Nephron (organoid): Measurements from ENCODE around the gene GCK.

Source experiments
- H3K27ac Mint-ChIP-seq, 3 experiments: 2 replicates each; pipeline ENCODE4 v1.8.0; 2020; ENCODE audit warnings: mixed read lengths in 3 of 3, mild to moderate bottlenecking in 2 of 3, moderate library complexity in 1 of 3
- H3K27me3 Mint-ChIP-seq: 2 replicates; pipeline ENCODE4 v1.8.0; 2021; ENCODE audit warnings: low read depth, mild to moderate bottlenecking, moderate library complexity, mixed read lengths
- H3K36me3 Mint-ChIP-seq: 2 replicates; pipeline ENCODE4 v1.8.0; 2020; ENCODE audit warnings: low read depth, mixed read lengths
- H3K4me1 Mint-ChIP-seq: 2 replicates; pipeline ENCODE4 v1.8.0; 2020; ENCODE audit warnings: mixed read lengths
- H3K4me3 Mint-ChIP-seq, 3 experiments: 2 replicates each; pipeline ENCODE4 v1.8.0; 2020; ENCODE audit warnings: mild to moderate bottlenecking in 3 of 3, mixed read lengths in 3 of 3, moderate library complexity in 2 of 3
- H3K9me3 Mint-ChIP-seq: 2 replicates; pipeline ENCODE4 v1.8.0; 2020; ENCODE audit warnings: mixed read lengths
- TF ChIP-seq, protein P1 (sequence below), 3 experiments: fragments of 200-600 bp; sonication (generic); IDR thresholded peaks; one replicate each; pipeline ENCODE4 v1.5.0; 2021; ENCODE audit warnings: antibody characterized with exemption in 3 of 3; ENCODE audit not compliant: unreplicated experiment in 3 of 3

The GCK gene

GRCh38 chr7:44157116-44158080 lies 31.8 kb downstream of the GCK start:
- Mint-ChIP-seq H3K27me3 (peaks cover 7% of the 10 kb centered on the region), H3K36me3 (no peaks in the 10 kb centered on the region), H3K4me3 (no peak overlapping the region), H3K4me1 (no peaks in the 10 kb centered on the region), H3K27ac (no peak overlapping the region), H3K9me3 (no peaks in the 10 kb centered on the region)
- TF ChIP-seq, protein P1, sequence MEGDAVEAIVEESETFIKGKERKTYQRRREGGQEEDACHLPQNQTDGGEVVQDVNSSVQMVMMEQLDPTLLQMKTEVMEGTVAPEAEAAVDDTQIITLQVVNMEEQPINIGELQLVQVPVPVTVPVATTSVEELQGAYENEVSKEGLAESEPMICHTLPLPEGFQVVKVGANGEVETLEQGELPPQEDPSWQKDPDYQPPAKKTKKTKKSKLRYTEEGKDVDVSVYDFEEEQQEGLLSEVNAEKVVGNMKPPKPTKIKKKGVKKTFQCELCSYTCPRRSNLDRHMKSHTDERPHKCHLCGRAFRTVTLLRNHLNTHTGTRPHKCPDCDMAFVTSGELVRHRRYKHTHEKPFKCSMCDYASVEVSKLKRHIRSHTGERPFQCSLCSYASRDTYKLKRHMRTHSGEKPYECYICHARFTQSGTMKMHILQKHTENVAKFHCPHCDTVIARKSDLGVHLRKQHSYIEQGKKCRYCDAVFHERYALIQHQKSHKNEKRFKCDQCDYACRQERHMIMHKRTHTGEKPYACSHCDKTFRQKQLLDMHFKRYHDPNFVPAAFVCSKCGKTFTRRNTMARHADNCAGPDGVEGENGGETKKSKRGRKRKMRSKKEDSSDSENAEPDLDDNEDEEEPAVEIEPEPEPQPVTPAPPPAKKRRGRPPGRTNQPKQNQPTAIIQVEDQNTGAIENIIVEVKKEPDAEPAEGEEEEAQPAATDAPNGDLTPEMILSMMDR (IDR thresholded peaks at IDR 0.05; ENCODE audit: unreplicated experiment in 3 of 3): no peak

- H3K9me3 Mint-ChIP-seq: no peaks in the 10 kb centered on the region
- H3K36me3 Mint-ChIP-seq: no peaks in the 10 kb centered on the region
- no peak overlapping the region for H3K4me3 Mint-ChIP-seq
- peaks cover 4% of the 10 kb centered on the region for H3K4me1 Mint-ChIP-seq
- TF ChIP-seq, protein P1 (IDR thresholded peaks at IDR 0.05; ENCODE audit: unreplicated experiment in 3 of 3): no peak
- H3K27ac Mint-ChIP-seq: no peak overlapping the region
- peaks cover 7% of the 10 kb centered on the region for H3K27me3 Mint-ChIP-seq
Observed at GRCh38 chr7:44156453-44157010, 32.7 kb downstream of the GCK start.

GRCh38 chr7:44155191-44156185 lies 33.8 kb downstream of the GCK start:
- no peaks in the 10 kb centered on the region for H3K9me3 Mint-ChIP-seq

GRCh38 chr7:44154703-44155102 lies 34.5 kb downstream of the GCK start:
- no peak overlapping the region for H3K27ac Mint-ChIP-seq
- no peak overlapping the region for H3K4me3 Mint-ChIP-seq
- H3K36me3 Mint-ChIP-seq: no peaks in the 10 kb centered on the region
- H3K4me1 Mint-ChIP-seq: peaks cover 22% of the 10 kb centered on the region
- H3K9me3 Mint-ChIP-seq: no peaks in the 10 kb centered on the region
- H3K27me3 Mint-ChIP-seq: peaks cover 12% of the 10 kb centered on the region
- TF ChIP-seq, protein P1 (IDR thresholded peaks at IDR 0.05; ENCODE audit: unreplicated experiment in 3 of 3): no peak

More at GRCh38 chr7:44155191-44156185, 33.8 kb downstream of the GCK start:
- Mint-ChIP-seq H3K27ac (no peak overlapping the region), H3K4me3 (no peak overlapping the region), H3K27me3 (peaks cover 12% of the 10 kb centered on the region), H3K4me1 (peaks cover 14% of the 10 kb centered on the region), H3K36me3 (no peaks in the 10 kb centered on the region)
- TF ChIP-seq, protein P1 (IDR thresholded peaks at IDR 0.05; ENCODE audit: unreplicated experiment in 3 of 3): no peak

DNA sequence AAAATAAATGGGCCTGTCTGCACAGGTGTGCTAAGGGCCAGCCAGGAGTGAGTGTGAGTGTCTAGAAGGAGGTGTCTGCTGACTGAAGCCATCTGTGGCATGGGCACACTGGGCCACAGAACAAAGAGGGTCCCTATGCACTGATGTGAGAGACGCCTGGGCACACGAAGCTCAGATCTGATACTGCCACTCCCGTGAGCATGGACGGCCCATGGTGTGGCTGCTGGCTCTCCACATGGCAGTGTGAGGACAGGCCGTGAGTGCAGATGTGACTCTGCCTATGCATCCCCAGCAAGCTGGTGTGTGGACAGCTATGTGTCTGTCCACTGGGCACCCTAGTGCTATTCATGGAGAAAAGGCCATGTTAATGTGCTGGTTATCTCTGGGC lies 35.3 kb downstream of the GCK start:
- Mint-ChIP-seq H3K4me1 (peaks cover 26% of the 10 kb centered on the region), H3K36me3 (no peaks in the 10 kb centered on the region), H3K4me3 (no peak overlapping the region), H3K27me3 (peaks cover 10% of the 10 kb centered on the region), H3K9me3 (no peaks in the 10 kb centered on the region), H3K27ac (no peak overlapping the region)
- TF ChIP-seq, protein P1 (IDR thresholded peaks at IDR 0.05; ENCODE audit: unreplicated experiment in 3 of 3): no peak
